ENCODE data around the gene FOXB2.
"Not testable (repeated sequence)": the region's sequence is repeated elsewhere in the genome, so short reads cannot be mapped to it uniquely, and the experiment has no call there.

FOXB2 gene

GRCh38 chr9:77016526-77017504 is 2.6 kb upstream of the FOXB2 start:
- no peak for DNase-seq

GRCh38 chr9:77017505-77017894 is 2.0 kb upstream of the FOXB2 start:
- no peak for DNase-seq

- DNase-seq, result no peak
Observed at GRCh38 chr9:77018058-77018968, 1.1 kb upstream of the FOXB2 start.

- no peak for DNase-seq
Observed at GRCh38 chr9:77018969-77019235, 553 bp upstream of the FOXB2 start.

- DNase-seq, result no peak
Observed at GRCh38 chr9:77019926-77020412, 514 bp downstream of the FOXB2 start.

- DNase-seq, result no peak
Observed at GRCh38 chr9:77020413-77021290, 1.2 kb downstream of the FOXB2 start.

- DNase-seq, result no peak
Observed at GRCh38 chr9:77021291-77021894, 1.9 kb downstream of the FOXB2 start.

GRCh38 chr9:77021922-77022782 is 2.7 kb downstream of the FOXB2 start:
- DNase-seq, result no peak

GRCh38 chr9:77022783-77023440 is 3.5 kb downstream of the FOXB2 start:
- DNase-seq, result no peak

- no peak for DNase-seq
Observed at GRCh38 chr9:77023726-77024125, 4.3 kb downstream of the FOXB2 start.

- DNase-seq, result no peak
Observed at GRCh38 chr9:77024776-77025545, 5.5 kb downstream of the FOXB2 start.

GRCh38 chr9:77028478-77028877 is 9.0 kb downstream of the FOXB2 start:
- DNase-seq, result no peak

- no peak for DNase-seq
Observed at GRCh38 chr9:77030045-77030444, 10.6 kb downstream of the FOXB2 start.

- no peak for DNase-seq
Observed at GRCh38 chr9:77038281-77039036, 19.0 kb downstream of the FOXB2 start.

- no peak for DNase-seq
Observed at GRCh38 chr9:77040340-77040739, 20.9 kb downstream of the FOXB2 start.

- DNase-seq, result not testable (repeated sequence)
Observed at GRCh38 chr9:77043743-77044142, 24.3 kb downstream of the FOXB2 start.

GRCh38 chr9:77060681-77061080 is 41.2 kb downstream of the FOXB2 start:
- DNase-seq, result not testable (repeated sequence)

- no peak for DNase-seq
Observed at GRCh38 chr9:77063645-77064285, 44.3 kb downstream of the FOXB2 start.

GRCh38 chr9:77066388-77066787 is 46.9 kb downstream of the FOXB2 start:
- DNase-seq, result no peak
